Measurements from ENCODE around the gene APPL2.

Gene APPL2

GRCh38 chr12:105221583-105222283 lies 14.2 kb downstream of the APPL2 start:
- no peak for DNase-seq

GRCh38 chr12:105220929-105221290 lies 15.1 kb downstream of the APPL2 start:
- no peak for DNase-seq

GRCh38 chr12:105220150-105220928 lies 15.6 kb downstream of the APPL2 start:
- no peak for DNase-seq

GRCh38 chr12:105219261-105220028 lies 16.5 kb downstream of the APPL2 start:
- DNase-seq, result no peak

GRCh38 chr12:105218434-105218833 lies 17.5 kb downstream of the APPL2 start:
- no peak for DNase-seq

- DNase-seq, result no peak
Observed at GRCh38 chr12:105214670-105215375, 21.2 kb downstream of the APPL2 start.

GRCh38 chr12:105214148-105214547 lies 21.8 kb downstream of the APPL2 start:
- no peak for DNase-seq

- DNase-seq, result no peak
Observed at GRCh38 chr12:105212438-105212837, 23.5 kb downstream of the APPL2 start.

- DNase-seq, result no peak
Observed at GRCh38 chr12:105209091-105209490, 26.9 kb downstream of the APPL2 start.

- no peak for DNase-seq
Observed at GRCh38 chr12:105206686-105207374, 29.1 kb downstream of the APPL2 start.

- DNase-seq, result no peak
Observed at GRCh38 chr12:105205322-105206048, 30.5 kb downstream of the APPL2 start.

- DNase-seq, result peak in 1 of 2 experiments; percentile 14
Observed at GRCh38 chr12:105204916-105205315, 31.1 kb downstream of the APPL2 start.

- DNase-seq, result no peak
Observed at GRCh38 chr12:105204127-105204526, 31.8 kb downstream of the APPL2 start.

GRCh38 chr12:105202202-105202601 lies 33.8 kb downstream of the APPL2 start:
- no peak for DNase-seq

- no peak for DNase-seq
Observed at GRCh38 chr12:105201299-105201698, 34.7 kb downstream of the APPL2 start.

GRCh38 chr12:105200385-105200784 lies 35.6 kb downstream of the APPL2 start:
- no peak for DNase-seq

- no peak for DNase-seq
Observed at GRCh38 chr12:105198961-105199360, 37.0 kb downstream of the APPL2 start.

- DNase-seq, result no peak
Observed at GRCh38 chr12:105196090-105196489, 39.9 kb downstream of the APPL2 start.

GRCh38 chr12:105194947-105195346 lies 41.0 kb downstream of the APPL2 start:
- no peak for DNase-seq

- DNase-seq, result no peak
Observed at GRCh38 chr12:105192624-105193225, 43.2 kb downstream of the APPL2 start.

- no peak for DNase-seq
Observed at GRCh38 chr12:105190530-105190929, 45.4 kb downstream of the APPL2 start.
